Transverse colon (tissue), 4 donors: ENCODE data around the gene ZNF768. TPM values are rescaled to one million over a fixed set of nuclear protein-coding genes. Genes with fewer than 3 reads are reported as not detected.
A peak's percentile ranks its signal among the peaks of the same experiment; 100 is the strongest.

ENCODE experiments used
- DNase-seq: peaks from one replicate; pipeline ENCODE4 v3.0.0-alpha.2; 2019
- H3K27ac ChIP-seq, 4 donors: fragments of 200-600 bp; sonication (generic); 2 replicates each; pipeline ENCODE4 v1.5.1; 2016 to 2018; ENCODE audit warnings: inconsistent platforms in 4 of 4
- H3K27me3 ChIP-seq: fragments of 200-600 bp; sonication (generic); 2 replicates; pipeline ENCODE4 v1.5.1; 2017; ENCODE audit warnings: inconsistent platforms
- H3K36me3 ChIP-seq, 4 donors: fragments of 200-600 bp; sonication (generic); 2 replicates each; pipeline ENCODE4 v1.5.1; 2017 to 2019; ENCODE audit warnings: inconsistent platforms in 4 of 4
- H3K4me1 ChIP-seq, 4 donors: fragments of 200-600 bp; sonication (generic); 2 replicates each; pipeline ENCODE4 v1.5.1; 2017 to 2020; ENCODE audit warnings: inconsistent platforms in 4 of 4
- H3K4me3 ChIP-seq, 4 donors: fragments of 200-600 bp; sonication (generic); 1 replicate in 1 of 4; 2 replicates in 3 of 4; pipeline versions ENCODE4 v1.5.1 to v1.6.1; 2017 to 2019; ENCODE audit warnings: inconsistent platforms in 4 of 4
- H3K9me3 ChIP-seq, 2 donors: fragments of 200-600 bp; sonication (generic); 2 replicates each; pipeline ENCODE4 v1.5.1; 2017 to 2019; ENCODE audit warnings: inconsistent platforms in 2 of 2
- CTCF ChIP-seq, 5 experiments: fragments of 200-600 bp in 3 of 5; fragments of 450-650 bp in 2 of 5; sonication (generic) in 3 of 5; IDR thresholded peaks; 1 replicate in 2 of 5; 2 replicates in 3 of 5; pipeline ENCODE4 v1.5.1; 2016 to 2017; ENCODE audit warnings: antibody characterized with exemption in 5 of 5, inconsistent platforms in 3 of 5, mild to moderate bottlenecking in 2 of 5, moderate library complexity in 1 of 5
- EP300 ChIP-seq: sonication (generic); formaldehyde crosslinking; IDR thresholded peaks from one replicate; pipeline ENCODE4 v1.6.1; 2017; ENCODE audit warnings: antibody characterized with exemption, low read depth
- POLR2A ChIP-seq: fragments of 450-650 bp; IDR thresholded peaks from one replicate; pipeline ENCODE4 v1.6.1; 2016; ENCODE audit warnings: antibody characterized with exemption, mild to moderate bottlenecking, moderate library complexity
- POLR2AphosphoS5 ChIP-seq, 3 donors: sonication (generic); formaldehyde crosslinking; IDR thresholded peaks; one replicate each; pipeline ENCODE4 v1.6.1; 2016; ENCODE audit warnings: antibody characterized with exemption in 3 of 3
- WGBS, 2 donors: methylation state at CpG; one replicate each; pipeline ENCODE4 v1.1.5; 2018; ENCODE audit warnings: low coverage in 1 of 2; 5-methylcytosine and 5-hydroxymethylcytosine counted together
- in situ Hi-C, 4 donors: fragments of 200-750 bp; cut with MboI; loops; one replicate each; pipeline versions ENCODE4 v1.15.0 to v1.15.1; 2017; ENCODE audit warnings: low sequenced_read_pairs in 3 of 4, low pct_ligation_motif_present in 1 of 4, low pct_unique_long_range_greater_than_20kb in 1 of 4
- intact Hi-C: fragments of 100-400 bp; cut with DNase I; formaldehyde crosslinking; loops from one replicate; pipeline ENCODE4 v1.15.1; 2023; ENCODE audit warnings: low total_unique reads
- total RNA-seq, 4 donors: library from RNA; depleted of rRNA; stranded (reverse); fragments of >200 nt; gene quantifications; one replicate each; pipeline ENCODE4 v1.1.0, GENCODE V29; 2016

Gene ZNF768
- total RNA-seq, 4 donors from 2014 or later, result 54.7 to 116 (median 74.9) TPM

DNA sequence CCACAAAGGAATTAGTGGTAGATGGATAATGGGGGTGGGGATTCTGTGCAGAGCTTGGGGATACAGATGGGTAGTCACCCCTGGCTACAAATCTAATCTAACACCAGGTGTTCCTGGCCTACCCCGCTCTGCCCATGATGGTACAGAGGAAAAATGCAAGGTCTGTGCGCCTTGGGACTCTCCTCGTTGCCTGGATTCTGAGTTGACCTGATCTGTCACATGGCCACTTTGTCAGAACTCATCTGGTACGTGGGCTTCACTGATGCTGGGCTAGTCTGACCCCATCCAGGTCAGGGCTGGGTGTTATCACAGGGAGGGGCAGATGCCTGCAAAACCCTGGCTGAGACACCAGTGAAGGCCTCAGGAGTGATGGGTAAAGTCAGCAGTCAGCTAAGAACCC is 26.6 kb upstream of the ZNF768 start:
- no peak for DNase-seq
- H3K9me3 ChIP-seq, result no peaks in the 10 kb centered on the region
- in situ Hi-C loops, result loop anchor here in 1 of 4 donors (25.0 kb wide), 1 partner anchor 116 kb away; the partner anchor contains the start of genes DCTPP1 and SEPHS2
- intact Hi-C loops, result no loop called here
- TF ChIP-seq POLR2A (no peak), POLR2AphosphoS5 (IDR thresholded peaks at IDR 0.05) (no peak), CTCF (IDR thresholded peaks at IDR 0.05) (no peak), EP300 (no peak)
- no peak overlapping the region for H3K4me3 ChIP-seq
- H3K36me3 ChIP-seq, result peaks cover 0 to 13% (median 3%) of the 10 kb centered on the region in 4 donors
- H3K27ac ChIP-seq, result no peak overlapping the region
- no peaks in the 10 kb centered on the region for H3K27me3 ChIP-seq
- 60 to 94% methylated on average over 1 to 4 of the region's 4 CpGs for WGBS, 2 donors
- H3K4me1 ChIP-seq, result peaks cover 15 to 40% (median 31%) of the 10 kb centered on the region in 4 donors

- no peak for TF ChIP-seq POLR2AphosphoS5 (IDR thresholded peaks at IDR 0.05)
- TF ChIP-seq EP300, result no peak
- H3K4me3 ChIP-seq, result no peak overlapping the region
- intact Hi-C loops (no loop called here), in situ Hi-C loops (loop anchor here in 1 of 4 donors (25.0 kb wide), 1 partner anchor 114 kb away; the partner anchor contains the start of genes DCTPP1 and SEPHS2)
- H3K4me1 ChIP-seq, result peaks cover 9 to 39% (median 23%) of the 10 kb centered on the region in 4 donors
- H3K36me3 ChIP-seq, result peaks cover 0 to 13% (median 3%) of the 10 kb centered on the region in 4 donors
- H3K9me3 ChIP-seq, result no peaks in the 10 kb centered on the region
- no peak for DNase-seq
- no peaks in the 10 kb centered on the region for H3K27me3 ChIP-seq
- H3K27ac ChIP-seq, result peak overlapping the region in 1 of 4 donors; percentile 25
- WGBS, 2 donors, result 48 to 58% methylated on average over 3 of the region's 3 CpGs
Measured at GRCh38 chr16:30551781-30552180, 25.4 kb upstream of the ZNF768 start.

DNA sequence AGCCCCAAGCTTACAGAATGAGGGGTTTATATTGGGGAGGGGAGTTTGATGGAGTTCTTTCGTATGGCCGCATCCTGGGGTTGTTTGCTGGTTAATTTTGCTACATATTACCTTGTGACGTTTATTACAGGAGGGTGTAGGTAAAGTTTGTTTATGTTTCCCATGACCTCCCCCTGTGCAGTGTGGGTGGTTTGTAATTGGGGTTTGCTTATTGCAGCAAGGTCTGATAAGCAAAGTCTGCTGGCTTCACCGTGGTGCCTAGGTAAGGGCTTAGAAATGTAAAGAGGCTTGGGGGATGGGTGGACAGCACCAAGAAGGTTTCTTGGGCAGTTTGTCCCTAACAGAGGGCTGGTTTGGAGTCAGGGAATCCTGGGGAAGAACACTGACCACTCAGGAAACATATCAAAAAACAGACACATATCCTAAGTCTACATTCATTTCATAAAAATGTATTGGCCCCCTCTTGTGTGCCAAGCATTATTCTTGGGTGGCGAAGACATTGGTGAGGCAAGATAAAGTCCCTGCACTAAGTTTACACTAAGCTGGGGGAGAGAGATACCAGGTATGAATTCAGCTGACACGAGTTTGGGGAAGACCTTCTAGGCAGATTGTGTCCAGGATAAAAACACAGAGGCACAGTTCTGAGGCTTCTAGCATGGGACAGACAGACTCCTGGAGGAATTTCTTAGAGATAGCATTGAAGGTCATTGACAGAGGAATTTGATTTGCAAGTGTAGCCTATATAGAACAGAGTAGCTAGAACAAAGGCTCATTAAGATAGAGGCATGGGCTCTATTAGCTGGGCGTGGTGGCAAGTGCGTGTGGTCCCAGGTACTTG is 22.3 kb upstream of the ZNF768 start:
- TF ChIP-seq POLR2A (no peak), POLR2AphosphoS5 (IDR thresholded peaks at IDR 0.05) (no peak), CTCF (IDR thresholded peaks at IDR 0.05) (no peak)
- H3K27me3 ChIP-seq, result no peaks in the 10 kb centered on the region
- intact Hi-C loops (no loop called here), in situ Hi-C loops (no loop called here)
- H3K27ac ChIP-seq, result peak overlapping the region; percentile 25 to 53 (median 46)
- no peaks in the 10 kb centered on the region for H3K36me3 ChIP-seq
- H3K4me3 ChIP-seq, result no peak overlapping the region
- no peak for DNase-seq
- WGBS, 2 donors, result 46 to 53% methylated on average over 3 to 8 of the region's 8 CpGs
- H3K9me3 ChIP-seq, result no peaks in the 10 kb centered on the region
- peaks cover 0 to 27% (median 13%) of the 10 kb centered on the region in 4 donors for H3K4me1 ChIP-seq

GRCh38 chr16:30546115-30546514 is 19.7 kb upstream of the ZNF768 start:
- TF ChIP-seq CTCF (IDR thresholded peaks at IDR 0.05), result no peak
- TF ChIP-seq POLR2A, result no peak
- TF ChIP-seq EP300, result no peak
- TF ChIP-seq POLR2AphosphoS5 (IDR thresholded peaks at IDR 0.05), result no peak
- no peaks in the 10 kb centered on the region for H3K27me3 ChIP-seq
- H3K4me3 ChIP-seq, result no peak overlapping the region
- intact Hi-C loops (no loop called here), in situ Hi-C loops (no loop called here)
- H3K27ac ChIP-seq, result no peak overlapping the region
- H3K36me3 ChIP-seq, result no peaks in the 10 kb centered on the region
- WGBS, 2 donors, result 82 to 84% methylated on average over 4 to 8 of the region's 8 CpGs
- peaks cover 0 to 39% (median 21%) of the 10 kb centered on the region in 4 donors for H3K4me1 ChIP-seq
- DNase-seq, result no peak
- no peaks in the 10 kb centered on the region for H3K9me3 ChIP-seq
